ENCODE data around the gene IKBKG.
"Not testable (repeated sequence)": the region's sequence is repeated elsewhere in the genome, so short reads cannot be mapped to it uniquely, and the experiment has no call there.

IKBKG gene

GRCh38 chrX:154611146-154611545 is 63.7 kb downstream of the IKBKG start:
- H3K9ac ChIP-seq (ENCODE audit: low read depth, low read length); H3K27ac ChIP-seq (ENCODE audit: low read depth, low read length); H3K36me3 ChIP-seq (ENCODE audit: control insufficient read depth, insufficient read depth, low read length); H3K27me3 ChIP-seq (ENCODE audit: control insufficient read depth, insufficient read depth, low read length); H3K4me3 ChIP-seq (ENCODE audit: low read depth, low read length); H3K4me1 ChIP-seq (ENCODE audit: control insufficient read depth, insufficient read depth, low read length): not testable (repeated sequence)
- peaks cover 15% of the 10 kb centered on the region; the same call in 1 of the 2 replicates for H3K9me3 ChIP-seq (ENCODE audit: control insufficient read depth, insufficient read depth, low read length)

- not testable (repeated sequence) for H3K27ac ChIP-seq (ENCODE audit: low read depth, low read length); H3K27me3 ChIP-seq (ENCODE audit: control insufficient read depth, insufficient read depth, low read length); H3K9ac ChIP-seq (ENCODE audit: low read depth, low read length); H3K36me3 ChIP-seq (ENCODE audit: control insufficient read depth, insufficient read depth, low read length); H3K4me3 ChIP-seq (ENCODE audit: low read depth, low read length); H3K4me1 ChIP-seq (ENCODE audit: control insufficient read depth, insufficient read depth, low read length)
- peaks cover 11% of the 10 kb centered on the region; the same call in 1 of the 2 replicates for H3K9me3 ChIP-seq (ENCODE audit: control insufficient read depth, insufficient read depth, low read length)
These were observed 66.2 kb downstream of the IKBKG start for GRCh38 chrX:154613586-154613985.

All from HUES48 (cell line).